IPS DF 6.9 (cell line): ENCODE measurements around the gene AFAP1.

Experiments
- DNase-seq: peaks from one replicate; pipeline ENCODE4 v3.0.0-alpha.2; 2013; ENCODE audit warnings: low read depth, low spot score
- H3K27ac ChIP-seq: one replicate; pipeline ENCODE4 v1.5.1; 2013; ENCODE audit warnings: low read length, control low read depth
- H3K27me3 ChIP-seq: 2 replicates; pipeline ENCODE4 v1.6.1; 2013; ENCODE audit warnings: mild to moderate bottlenecking, low read length; ENCODE audit not compliant: control insufficient read depth, insufficient read depth
- H3K36me3 ChIP-seq: 2 replicates; pipeline ENCODE4 v1.6.1; 2013; ENCODE audit warnings: low read length; ENCODE audit not compliant: control insufficient read depth, insufficient read depth
- H3K4me1 ChIP-seq: 2 replicates; pipeline ENCODE4 v1.6.1; 2013; ENCODE audit warnings: low read length; ENCODE audit not compliant: control insufficient read depth, insufficient read depth
- H3K4me3 ChIP-seq: 2 replicates; pipeline ENCODE4 v1.5.1; 2013; ENCODE audit warnings: mild to moderate bottlenecking, low read length
- H3K9me3 ChIP-seq: 2 replicates; pipeline ENCODE4 v1.6.1; 2013; ENCODE audit warnings: low read length, inconsistent platforms; ENCODE audit not compliant: control insufficient read depth, insufficient read depth
- WGBS: extraction: QIAGEN DNeasy Blood & Tissue Kit; methylation state at CpG from one replicate; pipeline ENCODE4 v1.1.7; 2013; ENCODE audit warnings: mixed read lengths, missing lambda C conversion rate; ENCODE audit not compliant: insufficient read length, insufficient coverage; 5-methylcytosine and 5-hydroxymethylcytosine counted together

Gene AFAP1

DNA sequence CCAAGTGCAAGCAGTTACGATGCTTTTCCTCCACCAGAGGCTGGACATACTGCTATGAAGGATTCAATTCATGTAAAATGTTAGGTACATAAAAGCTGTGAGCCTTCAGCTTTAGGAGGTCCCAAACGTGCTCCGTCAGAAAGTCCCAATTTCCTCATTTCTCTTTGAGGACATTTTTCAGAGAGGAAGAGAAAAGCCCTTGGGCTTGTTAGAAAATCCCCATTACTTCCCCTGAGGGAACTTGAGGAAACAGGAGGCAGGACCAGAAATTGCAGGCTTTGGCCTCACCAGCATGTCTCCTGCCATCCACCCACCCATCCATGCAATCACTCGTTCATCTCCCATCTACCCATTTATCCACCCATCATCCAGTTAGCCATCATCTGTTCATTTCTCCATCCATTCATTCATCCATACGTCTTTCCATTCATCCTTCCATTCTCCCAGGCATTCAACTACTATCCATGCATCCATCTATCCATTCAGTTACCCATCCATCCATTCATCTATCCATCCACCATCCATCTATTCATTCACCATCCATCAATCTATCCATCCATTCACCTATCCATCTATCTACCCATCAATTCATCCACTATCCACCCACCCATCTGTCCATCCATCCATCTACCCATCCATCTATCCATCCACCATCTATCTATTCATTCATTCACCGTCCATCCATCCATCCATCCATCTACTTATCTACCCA is 223.5 kb downstream of the AFAP1 start:
- peaks cover 2% of the 10 kb centered on the region; the same call in 1 of the 2 replicates for H3K4me1 ChIP-seq
- DNase-seq = no peak
- no peaks in the 10 kb centered on the region for H3K36me3 ChIP-seq
- no peaks in the 10 kb centered on the region for H3K9me3 ChIP-seq
- 100% methylated on average over 2 of the region's 6 CpGs for WGBS
- no peak overlapping the region for H3K4me3 ChIP-seq
- peaks cover 2% of the 10 kb centered on the region; the same call in 1 of the 2 replicates for H3K27me3 ChIP-seq
- no peak overlapping the region for H3K27ac ChIP-seq

DNA sequence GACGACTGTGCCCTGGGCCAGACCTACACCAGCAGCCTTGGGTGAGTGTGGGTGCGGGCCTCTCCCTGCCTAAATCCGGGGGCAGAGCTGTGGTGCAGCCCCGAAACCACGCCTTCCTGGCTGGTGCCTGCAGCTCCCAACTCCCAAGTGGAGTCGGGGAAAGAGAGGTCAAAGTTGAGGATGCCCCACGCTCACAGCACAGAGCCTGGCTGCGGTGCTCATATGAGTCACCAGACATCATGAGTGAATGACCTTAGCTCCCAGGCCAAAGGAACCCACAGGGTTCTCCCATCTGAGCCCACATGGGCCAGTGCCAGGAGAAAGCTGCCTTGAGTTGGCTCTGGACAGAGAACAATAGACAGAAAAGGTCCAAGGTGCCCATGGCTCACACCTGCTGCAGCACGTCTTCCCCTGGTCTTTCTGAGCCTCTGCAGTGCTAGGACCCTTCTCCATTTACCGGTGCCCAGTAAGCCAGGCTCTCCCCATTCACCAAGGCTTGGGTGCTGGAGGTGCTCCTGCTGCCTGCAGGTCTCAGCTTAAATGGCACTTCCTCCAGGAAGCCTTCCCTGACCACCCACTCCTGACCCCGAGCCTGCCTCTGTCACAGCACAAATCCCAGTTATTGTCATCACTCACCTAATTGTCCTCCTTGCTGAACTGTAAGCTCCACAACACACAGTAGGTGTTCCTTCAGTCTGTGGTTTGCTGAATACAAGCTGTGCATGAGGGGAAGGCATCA is 224.2 kb downstream of the AFAP1 start:
- Histone ChIP-seq H3K27me3 (peaks cover 2% of the 10 kb centered on the region; the same call in 1 of the 2 replicates), H3K36me3 (no peaks in the 10 kb centered on the region), H3K4me1 (peaks cover 2% of the 10 kb centered on the region; the same call in 1 of the 2 replicates), H3K9me3 (no peaks in the 10 kb centered on the region), H3K4me3 (no peak overlapping the region), H3K27ac (no peak overlapping the region)
- WGBS = no CpG with 5 or more reads among the region's 11 CpGs
- no peak for DNase-seq

- H3K9me3 ChIP-seq = no peaks in the 10 kb centered on the region
- no CpG with 5 or more reads among the region's 1 CpG for WGBS
- H3K4me3 ChIP-seq = no peak overlapping the region
Observed at GRCh38 chr4:7714738-7715137, 224.9 kb downstream of the AFAP1 start.

GRCh38 chr4:7714176-7714575 is 225.5 kb downstream of the AFAP1 start:
- no peak overlapping the region for H3K4me3 ChIP-seq
- WGBS = no CpG with 5 or more reads among the region's 20 CpGs
- no peak for DNase-seq
- no peaks in the 10 kb centered on the region for H3K36me3 ChIP-seq
- H3K27me3 ChIP-seq = peaks cover 2% of the 10 kb centered on the region; the same call in 1 of the 2 replicates
- no peak overlapping the region for H3K27ac ChIP-seq
- H3K4me1 ChIP-seq = peaks cover 2% of the 10 kb centered on the region; the same call in 1 of the 2 replicates
- no peaks in the 10 kb centered on the region for H3K9me3 ChIP-seq

More at GRCh38 chr4:7714738-7715137, 224.9 kb downstream of the AFAP1 start:
- Histone ChIP-seq H3K36me3 (no peaks in the 10 kb centered on the region), H3K27me3 (peaks cover 2% of the 10 kb centered on the region; the same call in 1 of the 2 replicates), H3K4me1 (peaks cover 2% of the 10 kb centered on the region; the same call in 1 of the 2 replicates), H3K27ac (no peak overlapping the region)
- DNase-seq = no peak

DNA sequence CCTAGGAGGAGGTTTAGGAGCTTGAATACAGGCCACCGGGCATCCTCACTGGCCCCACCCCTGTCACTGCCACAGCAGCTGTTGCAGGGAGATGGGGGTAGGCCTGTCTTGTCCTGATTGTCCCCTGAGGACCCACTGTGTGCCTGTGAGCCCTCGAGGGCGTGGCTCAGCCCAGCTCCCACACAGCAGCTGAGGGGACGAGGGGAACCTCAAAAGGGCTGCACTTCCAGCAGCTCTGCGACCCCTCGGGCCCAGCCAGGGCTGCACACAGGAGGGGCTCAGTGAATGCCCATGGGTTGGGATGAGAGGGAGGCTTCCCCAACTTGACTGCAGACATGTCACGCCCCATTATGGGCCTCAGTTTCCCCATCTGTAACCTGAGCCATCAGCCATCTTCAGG is 225.9 kb downstream of the AFAP1 start:
- no peaks in the 10 kb centered on the region for H3K36me3 ChIP-seq
- H3K4me1 ChIP-seq = peaks cover 2% of the 10 kb centered on the region; the same call in 1 of the 2 replicates
- H3K27ac ChIP-seq = no peak overlapping the region
- no peak for DNase-seq
- H3K9me3 ChIP-seq = no peaks in the 10 kb centered on the region
- no peak overlapping the region for H3K4me3 ChIP-seq
- WGBS = no CpG with 5 or more reads among the region's 7 CpGs
- H3K27me3 ChIP-seq = no peaks in the 10 kb centered on the region

DNA sequence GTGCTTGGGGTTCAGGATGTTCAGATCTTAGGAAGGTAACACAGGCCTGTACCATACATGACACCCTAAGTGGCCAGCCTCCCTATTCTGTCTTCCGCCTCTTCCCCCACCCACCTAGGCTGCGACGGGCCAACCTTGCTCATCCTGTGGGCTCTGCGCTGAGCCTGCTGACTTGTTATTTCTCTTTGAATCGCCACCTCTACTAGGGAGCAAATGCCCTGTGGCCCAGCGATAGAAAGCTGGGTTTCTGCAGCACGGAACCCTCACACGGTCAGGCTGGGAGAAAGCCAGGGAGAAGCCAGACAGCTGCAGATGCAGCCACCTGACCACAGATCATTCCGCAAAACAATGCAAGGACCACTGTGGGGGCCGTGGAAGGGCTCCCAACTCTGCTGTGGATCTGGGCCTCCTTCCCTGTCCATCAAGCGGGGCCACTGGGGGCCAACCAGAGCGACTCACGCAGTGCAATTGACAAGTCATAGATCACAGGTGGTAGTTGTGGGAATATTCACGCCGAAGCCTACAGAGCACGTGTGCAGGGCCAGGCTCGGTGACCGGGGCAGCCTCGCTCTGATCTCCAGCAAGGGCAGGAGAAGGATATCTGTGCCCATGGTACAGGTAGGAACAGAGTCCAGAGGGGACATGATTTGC is 227.5 kb downstream of the AFAP1 start:
- Histone ChIP-seq H3K27me3 (no peaks in the 10 kb centered on the region), H3K36me3 (no peaks in the 10 kb centered on the region), H3K27ac (no peak overlapping the region), H3K9me3 (no peaks in the 10 kb centered on the region), H3K4me1 (peaks cover 2% of the 10 kb centered on the region; the same call in 1 of the 2 replicates), H3K4me3 (no peak overlapping the region)
- WGBS = no CpG with 5 or more reads among the region's 19 CpGs
- DNase-seq = no peak

DNA sequence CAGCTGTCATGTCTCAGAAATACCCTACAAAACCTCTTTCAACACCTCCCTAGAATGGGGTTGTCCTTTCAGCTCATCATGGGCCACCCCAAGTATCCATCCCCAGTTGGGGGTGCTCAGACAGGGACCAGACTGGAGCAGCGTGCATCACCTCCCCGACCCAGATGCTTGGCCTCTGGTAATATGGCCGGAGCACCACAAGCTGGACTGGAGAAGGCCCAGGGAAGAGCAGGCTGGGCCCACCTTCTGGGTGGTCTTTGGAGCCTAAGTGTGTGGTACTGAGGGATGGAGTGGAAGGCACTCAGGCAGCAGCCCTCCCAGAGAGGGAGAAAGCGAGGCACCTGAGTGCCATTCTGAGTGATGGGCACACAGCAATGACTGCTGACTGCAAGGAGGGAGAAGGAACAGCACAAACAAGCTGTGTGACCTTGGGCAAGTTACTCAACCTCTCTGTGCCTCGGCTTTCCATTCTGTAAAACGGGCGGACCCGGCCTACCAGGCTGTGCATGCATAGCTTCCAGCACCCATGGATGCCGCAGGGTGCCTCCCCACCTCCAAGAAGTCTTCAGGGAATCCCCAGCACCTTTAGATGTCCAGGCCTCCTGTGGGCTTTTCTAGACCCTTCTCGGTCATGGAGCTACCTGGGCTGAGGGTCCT is 228.2 kb downstream of the AFAP1 start:
- no peak overlapping the region for H3K27ac ChIP-seq
- no peak for DNase-seq

DNA sequence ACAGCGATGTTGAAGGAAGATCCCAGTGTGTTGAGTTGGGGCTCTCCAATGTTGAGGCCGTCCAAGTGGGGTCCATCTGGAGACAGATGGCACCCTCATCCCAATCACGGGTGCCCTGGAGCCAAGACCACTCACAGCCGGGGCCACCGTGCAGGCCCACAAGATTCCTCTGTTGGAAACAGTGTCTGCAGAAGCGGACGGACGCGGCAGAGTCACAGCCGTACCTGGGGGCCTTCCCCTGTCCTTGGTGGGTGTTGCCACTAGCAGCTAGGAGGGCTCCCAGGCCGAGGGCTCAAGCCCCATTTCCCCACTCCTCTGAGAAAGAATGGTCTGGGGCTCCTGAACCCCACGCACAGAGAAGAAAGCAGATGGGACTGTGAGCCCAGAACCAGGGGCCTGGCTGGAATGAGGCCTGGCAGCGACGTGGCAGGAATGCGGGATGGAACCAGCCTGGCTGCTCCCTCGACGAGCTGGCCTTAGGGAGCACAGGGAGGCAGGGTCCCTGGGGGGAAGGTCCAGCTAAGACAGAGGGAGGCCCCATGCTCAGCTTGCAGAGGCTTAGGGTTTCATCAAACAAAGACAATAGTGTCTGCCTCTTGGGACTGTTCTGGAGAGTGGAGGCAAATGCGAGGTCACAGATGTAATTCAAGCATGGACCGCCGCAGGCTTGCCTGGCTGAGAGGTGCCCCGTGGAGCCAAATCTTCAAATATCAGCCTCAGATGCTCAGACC is 228.9 kb downstream of the AFAP1 start:
- no CpG with 5 or more reads among the region's 21 CpGs for WGBS
- Histone ChIP-seq H3K27me3 (no peaks in the 10 kb centered on the region), H3K4me3 (no peak overlapping the region), H3K4me1 (peaks cover 2% of the 10 kb centered on the region; the same call in 1 of the 2 replicates), H3K9me3 (no peaks in the 10 kb centered on the region), H3K36me3 (no peaks in the 10 kb centered on the region), H3K27ac (no peak overlapping the region)
- no peak for DNase-seq

More for the DNA sequence above, 228.2 kb downstream of the AFAP1 start:
- Histone ChIP-seq H3K9me3 (no peaks in the 10 kb centered on the region), H3K4me1 (peaks cover 2% of the 10 kb centered on the region; the same call in 1 of the 2 replicates), H3K36me3 (no peaks in the 10 kb centered on the region), H3K4me3 (no peak overlapping the region), H3K27me3 (no peaks in the 10 kb centered on the region)
- no CpG with 5 or more reads among the region's 10 CpGs for WGBS

- DNase-seq = no peak
- no peaks in the 10 kb centered on the region for H3K9me3 ChIP-seq
- H3K27me3 ChIP-seq = no peaks in the 10 kb centered on the region
- no peak overlapping the region for H3K27ac ChIP-seq
- H3K4me1 ChIP-seq = peaks cover 2% of the 10 kb centered on the region; the same call in 1 of the 2 replicates
- WGBS = no CpG with 5 or more reads among the region's 11 CpGs
- H3K36me3 ChIP-seq = no peaks in the 10 kb centered on the region
- H3K4me3 ChIP-seq = no peak overlapping the region
Observed at GRCh38 chr4:7710126-7710525, 229.5 kb downstream of the AFAP1 start.
